ENCODE results near the gene C20orf141.

The C20orf141 gene

DNA sequence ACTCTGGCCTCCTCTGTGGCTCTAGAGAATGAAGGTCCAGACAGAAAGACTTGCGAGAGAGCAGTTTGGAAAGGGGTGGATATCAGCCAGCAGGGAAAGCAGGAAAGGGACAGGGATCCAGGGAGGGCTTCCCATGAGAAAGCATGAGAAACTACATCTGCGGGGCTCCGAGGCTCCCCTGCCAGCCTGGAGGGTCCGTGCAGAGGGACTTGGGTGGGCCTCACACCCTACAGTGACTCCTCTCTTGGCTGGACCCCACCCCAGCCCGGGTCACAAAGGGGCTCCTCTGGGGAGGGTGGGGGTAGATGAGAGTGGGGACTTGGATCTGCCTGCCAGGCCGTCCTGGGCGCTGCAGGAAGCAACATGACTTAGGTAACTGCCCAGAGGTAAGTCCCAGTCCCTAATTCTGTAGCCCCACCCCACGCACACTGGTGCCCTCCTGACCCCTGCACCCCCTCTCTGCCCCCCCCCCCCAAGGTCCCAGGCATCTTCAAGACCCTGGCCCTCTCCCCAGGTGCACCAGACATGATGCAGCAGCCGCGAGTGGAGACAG lies 1.3 kb downstream of the C20orf141 start, which contains the start of gene TMEM239:
Gene TMEM239 (plus strand): TSS at position 335 of the 553 bp plus-strand sequence. CDS start 191 bp downstream, at position 526.
- Histone ChIP-seq H3K18ac (ENCODE audit: low read length) (no peak within 1 kb of the TSS), H3K4me3 (ENCODE audit: low read depth, low read length) (no peak within 1 kb of the TSS), H3K36me3 (ENCODE audit: control insufficient read depth in 1 of 2, insufficient read depth in 2 of 2, low read length in 2 of 2) (no peaks in the 10 kb centered on the region), H2BK5ac (ENCODE audit: low read depth, low read length, poor library complexity) (no peak within 1 kb of the TSS), H3K23ac (ENCODE audit: low read length) (no peak within 1 kb of the TSS), H2AK5ac (ENCODE audit: low read length) (no peak within 1 kb of the TSS), H3K4ac (ENCODE audit: low read depth, low read length) (no peak within 1 kb of the TSS), H3K9me3 (ENCODE audit: insufficient read depth, low read depth, low read length) (no peaks in the 10 kb centered on the region), H3K27me3 (ENCODE audit: insufficient read depth, low read length) (no peaks in the 10 kb centered on the region), H3K79me2 (ENCODE audit: control insufficient read depth, insufficient read depth, low read length, poor library complexity) (peaks cover 3% of the 10 kb centered on the region), H3K14ac (ENCODE audit: low read length) (no peak within 1 kb of the TSS), H3K79me1 (ENCODE audit: low read length) (peaks cover 9% of the 10 kb centered on the region), H3K4me2 (ENCODE audit: low read length) (no peak within 1 kb of the TSS), H4K12ac (ENCODE audit: low read depth, low read length) (no peak within 1 kb of the TSS), H2AFZ (ENCODE audit: insufficient read depth, low read length, poor library complexity) (no peak within 1 kb of the TSS), H2BK120ac (ENCODE audit: insufficient read depth, low read length, poor library complexity) (peak within 1 kb of the TSS; percentile 56), H2BK12ac (ENCODE audit: low read length) (peak within 1 kb of the TSS; percentile 16), H3K4me1 (ENCODE audit: control insufficient read depth in 1 of 2, insufficient read depth in 2 of 2, low read length in 2 of 2) (peaks cover 11 to 23% of the 10 kb centered on the region in 2 experiments), H3K27ac (ENCODE audit: low read depth, low read length) (no peak within 1 kb of the TSS), H3K9ac (ENCODE audit: low read length) (no peak within 1 kb of the TSS), H4K91ac (ENCODE audit: low read depth, low read length) (peak within 1 kb of the TSS; percentile 63), H4K8ac (ENCODE audit: low read depth, low read length) (no peak within 1 kb of the TSS)
- no peak for DNase-seq
- no CpG with 5 or more reads among the region's 10 CpGs for WGBS (ENCODE audit: extremely low coverage, insufficient coverage, insufficient read length)

DNA sequence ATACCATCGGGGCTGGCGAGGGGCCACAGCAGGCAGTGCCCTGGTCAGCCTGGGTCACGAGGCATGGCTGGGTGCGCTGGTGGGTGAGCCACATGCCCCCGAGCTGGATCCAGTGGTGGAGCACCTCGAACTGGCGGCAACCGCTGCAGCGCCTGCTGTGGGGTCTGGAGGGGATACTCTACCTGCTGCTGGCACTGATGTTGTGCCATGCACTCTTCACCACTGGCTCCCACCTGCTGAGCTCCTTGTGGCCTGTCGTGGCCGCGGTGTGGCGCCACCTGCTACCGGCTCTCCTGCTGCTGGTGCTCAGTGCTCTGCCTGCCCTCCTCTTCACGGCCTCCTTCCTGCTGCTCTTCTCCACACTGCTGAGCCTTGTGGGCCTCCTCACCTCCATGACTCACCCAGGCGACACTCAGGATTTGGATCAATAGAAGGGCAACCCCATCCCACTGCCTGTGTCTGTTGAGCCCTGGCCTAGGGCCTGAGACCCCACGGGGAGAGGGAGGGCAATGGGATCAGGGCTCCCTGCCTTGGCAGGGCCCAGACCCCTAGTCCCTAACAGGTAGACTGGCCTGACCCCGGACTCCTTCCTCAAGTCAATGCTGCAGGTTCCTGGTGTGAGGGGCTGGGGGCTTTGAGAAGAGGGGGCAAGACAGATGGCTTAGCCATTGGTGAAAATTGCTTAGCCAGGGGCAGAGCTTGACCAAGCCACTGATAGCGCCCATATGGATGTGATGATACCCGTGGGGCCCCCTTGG lies 2.0 kb downstream of the C20orf141 start:
- H3K9ac ChIP-seq (ENCODE audit: low read length): no peak overlapping the region
- no peak overlapping the region for H3K4me3 ChIP-seq (ENCODE audit: low read depth, low read length)
- DNase-seq: no peak
- H3K9me3 ChIP-seq (ENCODE audit: insufficient read depth, low read depth, low read length): no peaks in the 10 kb centered on the region
- H3K27ac ChIP-seq (ENCODE audit: low read depth, low read length): no peak overlapping the region
- H4K8ac ChIP-seq (ENCODE audit: low read depth, low read length): no peak overlapping the region
- no peak overlapping the region for H3K14ac ChIP-seq (ENCODE audit: low read length)
- no peak overlapping the region for H4K12ac ChIP-seq (ENCODE audit: low read depth, low read length)
- H2BK120ac ChIP-seq (ENCODE audit: insufficient read depth, low read length, poor library complexity): no peak overlapping the region
- no peak overlapping the region for H2AFZ ChIP-seq (ENCODE audit: insufficient read depth, low read length, poor library complexity)
- no peaks in the 10 kb centered on the region for H3K27me3 ChIP-seq (ENCODE audit: insufficient read depth, low read length)
- no peak overlapping the region for H3K23ac ChIP-seq (ENCODE audit: low read length)
- no peak overlapping the region for H3K4ac ChIP-seq (ENCODE audit: low read depth, low read length)
- no peak overlapping the region for H3K18ac ChIP-seq (ENCODE audit: low read length)
- peak overlapping the region; percentile 16 for H2BK12ac ChIP-seq (ENCODE audit: low read length)
- H3K79me2 ChIP-seq (ENCODE audit: control insufficient read depth, insufficient read depth, low read length, poor library complexity): peaks cover 3% of the 10 kb centered on the region
- peak overlapping the region; percentile 23 for H4K91ac ChIP-seq (ENCODE audit: low read depth, low read length)
- WGBS (ENCODE audit: extremely low coverage, insufficient coverage, insufficient read length): no CpG with 5 or more reads among the region's 20 CpGs
- no peak overlapping the region for H3K4me2 ChIP-seq (ENCODE audit: low read length)
- H2BK5ac ChIP-seq (ENCODE audit: low read depth, low read length, poor library complexity): no peak overlapping the region
- H3K36me3 ChIP-seq (ENCODE audit: control insufficient read depth in 1 of 2, insufficient read depth in 2 of 2, low read length in 2 of 2): no peaks in the 10 kb centered on the region
- H3K79me1 ChIP-seq (ENCODE audit: low read length): peaks cover 10% of the 10 kb centered on the region
- H3K4me1 ChIP-seq (ENCODE audit: control insufficient read depth in 1 of 2, insufficient read depth in 2 of 2, low read length in 2 of 2): peaks cover 13 to 25% of the 10 kb centered on the region in 2 experiments
- no peak overlapping the region for H2AK5ac ChIP-seq (ENCODE audit: low read length)

DNA sequence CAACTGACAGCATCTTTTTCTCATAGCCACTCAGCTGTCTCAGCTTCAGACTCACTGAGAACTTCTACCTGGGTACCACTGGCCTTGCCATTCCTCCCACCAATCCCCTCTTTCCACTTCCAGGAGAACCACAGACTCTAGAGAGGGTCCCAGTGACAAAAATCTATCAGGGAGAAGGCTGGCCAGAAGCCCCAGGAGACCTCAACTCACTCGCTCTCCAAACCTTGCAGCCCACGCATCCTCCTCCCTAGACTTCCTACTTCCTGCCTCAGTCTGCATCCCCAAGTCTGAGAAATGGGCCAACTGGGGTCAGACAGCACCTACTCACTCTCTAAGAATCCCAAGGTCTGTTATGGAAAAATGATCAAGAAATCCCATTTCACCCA lies 2.5 kb downstream of the C20orf141 start:
- Histone ChIP-seq H2BK12ac (ENCODE audit: low read length) (peak overlapping the region; percentile 16), H3K4me2 (ENCODE audit: low read length) (no peak overlapping the region), H3K79me1 (ENCODE audit: low read length) (peaks cover 10% of the 10 kb centered on the region), H3K18ac (ENCODE audit: low read length) (no peak overlapping the region), H3K4me3 (ENCODE audit: low read depth, low read length) (no peak overlapping the region), H3K36me3 (ENCODE audit: control insufficient read depth in 1 of 2, insufficient read depth in 2 of 2, low read length in 2 of 2) (no peaks in the 10 kb centered on the region), H4K8ac (ENCODE audit: low read depth, low read length) (peak overlapping the region; percentile 7), H3K23ac (ENCODE audit: low read length) (no peak overlapping the region), H2AFZ (ENCODE audit: insufficient read depth, low read length, poor library complexity) (no peak overlapping the region), H3K79me2 (ENCODE audit: control insufficient read depth, insufficient read depth, low read length, poor library complexity) (peaks cover 3% of the 10 kb centered on the region), H2BK120ac (ENCODE audit: insufficient read depth, low read length, poor library complexity) (no peak overlapping the region), H3K27ac (ENCODE audit: low read depth, low read length) (no peak overlapping the region), H3K9ac (ENCODE audit: low read length) (no peak overlapping the region), H4K12ac (ENCODE audit: low read depth, low read length) (no peak overlapping the region), H4K91ac (ENCODE audit: low read depth, low read length) (peak overlapping the region; percentile 23), H2BK5ac (ENCODE audit: low read depth, low read length, poor library complexity) (no peak overlapping the region), H3K4ac (ENCODE audit: low read depth, low read length) (no peak overlapping the region), H3K9me3 (ENCODE audit: insufficient read depth, low read depth, low read length) (no peaks in the 10 kb centered on the region), H3K27me3 (ENCODE audit: insufficient read depth, low read length) (no peaks in the 10 kb centered on the region), H3K14ac (ENCODE audit: low read length) (no peak overlapping the region), H3K4me1 (ENCODE audit: control insufficient read depth in 1 of 2, insufficient read depth in 2 of 2, low read length in 2 of 2) (peaks cover 13 to 27% of the 10 kb centered on the region in 2 experiments), H2AK5ac (ENCODE audit: low read length) (no peak overlapping the region)
- no CpG with 5 or more reads among the region's 2 CpGs for WGBS (ENCODE audit: extremely low coverage, insufficient coverage, insufficient read length)
- DNase-seq: no peak

DNA sequence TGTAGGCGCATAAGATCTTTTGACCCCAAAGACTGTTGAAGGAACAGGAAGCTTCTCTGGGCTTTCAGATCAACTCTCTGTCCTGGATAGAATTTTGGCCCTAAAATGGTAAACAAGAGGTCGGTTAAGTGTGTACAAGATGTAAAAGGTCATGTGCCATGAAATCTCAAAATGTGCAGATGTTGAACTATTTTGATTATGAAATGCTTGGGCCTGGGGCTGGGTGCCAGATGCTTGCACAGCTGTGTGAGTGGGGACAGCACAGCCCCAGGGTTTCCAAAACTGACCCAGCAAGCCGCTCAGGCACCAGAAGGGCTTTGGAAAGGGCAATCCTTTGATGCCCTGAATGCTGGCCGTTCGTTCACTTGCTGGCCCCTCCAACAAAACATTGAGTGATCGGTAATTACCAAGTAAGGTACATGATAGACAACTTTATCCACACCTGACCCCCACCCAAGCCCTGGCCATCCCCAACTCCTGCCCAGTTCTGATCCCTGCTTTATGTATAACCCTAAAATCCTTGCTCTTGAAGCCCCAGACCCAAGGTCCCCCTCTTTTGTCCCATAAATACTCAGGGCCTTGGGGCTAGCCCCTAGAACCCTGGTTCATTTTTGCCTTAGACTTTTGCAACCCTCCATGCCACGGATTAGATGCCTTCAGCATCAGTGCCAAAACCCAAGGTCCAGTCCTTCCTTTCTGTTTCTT lies 3.3 kb downstream of the C20orf141 start:
- Histone ChIP-seq H2BK120ac (ENCODE audit: insufficient read depth, low read length, poor library complexity) (no peak overlapping the region), H3K36me3 (ENCODE audit: control insufficient read depth in 1 of 2, insufficient read depth in 2 of 2, low read length in 2 of 2) (no peaks in the 10 kb centered on the region), H2AK5ac (ENCODE audit: low read length) (no peak overlapping the region), H3K79me1 (ENCODE audit: low read length) (peaks cover 10% of the 10 kb centered on the region), H3K4me3 (ENCODE audit: low read depth, low read length) (no peak overlapping the region), H3K18ac (ENCODE audit: low read length) (no peak overlapping the region), H3K4me2 (ENCODE audit: low read length) (no peak overlapping the region), H3K4ac (ENCODE audit: low read depth, low read length) (no peak overlapping the region), H2BK12ac (ENCODE audit: low read length) (no peak overlapping the region), H3K9ac (ENCODE audit: low read length) (no peak overlapping the region), H3K27me3 (ENCODE audit: insufficient read depth, low read length) (no peaks in the 10 kb centered on the region), H4K8ac (ENCODE audit: low read depth, low read length) (no peak overlapping the region), H3K23ac (ENCODE audit: low read length) (no peak overlapping the region), H2AFZ (ENCODE audit: insufficient read depth, low read length, poor library complexity) (no peak overlapping the region), H3K14ac (ENCODE audit: low read length) (no peak overlapping the region), H3K9me3 (ENCODE audit: insufficient read depth, low read depth, low read length) (no peaks in the 10 kb centered on the region), H4K91ac (ENCODE audit: low read depth, low read length) (no peak overlapping the region), H3K4me1 (ENCODE audit: control insufficient read depth in 1 of 2, insufficient read depth in 2 of 2, low read length in 2 of 2) (peaks cover 13 to 27% of the 10 kb centered on the region in 2 experiments), H2BK5ac (ENCODE audit: low read depth, low read length, poor library complexity) (no peak overlapping the region), H3K27ac (ENCODE audit: low read depth, low read length) (no peak overlapping the region), H4K12ac (ENCODE audit: low read depth, low read length) (no peak overlapping the region), H3K79me2 (ENCODE audit: control insufficient read depth, insufficient read depth, low read length, poor library complexity) (peaks cover 3% of the 10 kb centered on the region)
- peak; percentile 47 to 57 for DNase-seq
- no CpG with 5 or more reads among the region's 7 CpGs for WGBS (ENCODE audit: extremely low coverage, insufficient coverage, insufficient read length)

All from trophoblast cell (in vitro differentiated cells and primary cell).